GM19397 (cell line): ENCODE data around the gene WLS.

Source experiments
- ATAC-seq: cut with Tn5 transposase; IDR thresholded peaks from one replicate; pipeline ENCODE4 v1.9.1; 2021; ENCODE audit warnings: mild to moderate bottlenecking, moderate library complexity; ENCODE audit not compliant: unreplicated experiment

The WLS gene

DNA sequence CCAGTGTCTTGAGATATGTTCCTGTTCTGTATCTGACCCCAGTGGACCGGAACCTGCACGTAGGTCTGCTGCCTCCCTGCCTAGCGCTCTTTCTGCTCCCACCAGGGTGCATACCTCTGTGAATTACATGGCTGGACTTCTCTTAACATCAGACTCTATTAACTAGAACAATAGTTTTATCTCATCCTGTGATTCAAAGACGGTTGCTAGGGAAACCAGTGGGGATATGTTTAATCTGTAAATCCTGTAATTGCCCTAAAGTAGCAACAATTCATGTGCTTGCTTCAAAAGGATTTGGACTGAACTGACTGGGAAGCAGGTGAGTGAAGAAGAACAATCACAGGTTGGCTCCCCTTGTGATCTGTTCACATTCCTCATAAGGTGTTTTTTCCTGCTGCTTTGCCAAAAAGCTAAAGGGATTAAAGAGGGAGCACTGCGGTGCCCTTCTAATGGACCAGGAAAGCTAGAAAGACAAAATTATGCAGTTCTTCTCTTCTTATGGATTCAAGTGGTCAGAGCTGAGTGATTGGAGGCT lies 129.2 kb downstream of the WLS start:
- no peak for ATAC-seq

DNA sequence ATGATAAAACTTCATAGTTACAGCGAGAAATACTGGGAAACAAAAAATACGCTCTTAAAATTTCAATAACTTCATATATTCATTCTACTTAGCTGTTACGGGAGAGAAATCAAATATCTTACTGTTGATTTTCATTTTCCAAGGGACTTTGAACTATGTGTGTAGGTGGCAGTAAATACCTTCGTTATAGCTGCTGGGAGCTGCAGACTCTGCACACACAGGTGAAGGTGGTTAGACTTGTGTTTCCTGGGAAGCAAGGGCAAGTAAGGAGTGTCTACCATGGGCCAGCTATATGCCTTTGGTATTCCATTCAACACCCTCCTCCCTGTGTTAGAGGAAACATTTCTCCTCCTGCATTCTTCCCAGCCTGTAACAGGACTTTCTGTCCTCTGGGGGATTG lies 130.5 kb downstream of the WLS start:
- no peak for ATAC-seq

DNA sequence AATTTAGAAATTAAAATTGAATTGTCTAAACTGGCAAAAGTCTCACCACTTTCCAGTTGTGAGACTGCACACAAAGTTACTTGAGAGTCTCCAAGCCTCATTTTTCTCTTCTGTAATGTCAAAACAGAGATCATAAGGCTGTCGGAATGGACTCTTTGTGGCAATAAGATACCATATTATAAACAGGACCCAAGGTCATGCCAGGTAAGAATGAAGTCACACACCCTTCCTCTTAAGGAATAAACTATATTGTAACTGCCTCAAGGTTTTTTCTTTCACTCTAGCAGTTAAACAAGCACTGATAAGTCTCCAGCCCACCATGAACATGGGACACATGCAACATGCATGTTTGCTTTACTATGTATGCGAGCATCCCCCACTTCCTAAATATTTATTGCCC lies 131.8 kb downstream of the WLS start:
- ATAC-seq, result no peak

DNA sequence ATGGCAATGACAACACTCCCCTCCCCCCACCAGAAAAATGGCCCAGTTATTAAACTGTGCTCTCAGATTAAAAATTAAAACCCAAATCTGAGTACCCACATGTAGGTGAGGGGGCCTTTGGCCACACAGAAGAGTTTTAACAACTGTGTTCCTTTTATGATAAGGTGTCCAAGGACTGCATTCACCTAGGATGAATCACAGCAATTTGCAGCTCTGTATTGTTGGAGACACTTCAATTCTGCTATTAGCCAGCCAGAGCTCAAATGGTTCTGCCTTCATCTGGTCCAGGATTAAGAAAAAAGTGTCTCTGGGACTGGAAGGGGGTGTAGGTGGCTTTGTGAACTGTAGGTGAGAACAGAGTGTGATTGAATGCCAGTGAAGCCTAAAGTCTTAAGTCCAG lies 138.6 kb downstream of the WLS start:
- no peak for ATAC-seq

DNA sequence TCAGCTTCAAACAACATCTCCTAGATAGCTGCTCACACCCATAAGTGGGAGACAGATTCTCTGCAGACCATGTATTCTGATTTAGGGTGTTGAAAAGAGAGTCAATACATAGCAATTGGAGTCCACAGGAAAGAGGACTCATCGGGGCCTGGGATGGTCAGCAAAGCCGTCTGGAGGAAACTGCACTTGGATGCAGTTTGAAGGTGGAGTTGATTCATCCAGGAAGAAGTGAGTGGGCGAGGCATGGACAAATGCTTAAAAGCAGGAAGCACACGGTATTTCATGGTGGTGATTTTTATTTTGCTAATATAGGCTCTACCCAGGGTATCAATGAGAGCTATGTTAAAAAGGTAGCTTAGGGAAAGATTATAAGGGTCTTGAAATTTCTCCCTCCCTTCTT lies 145.1 kb downstream of the WLS start:
- ATAC-seq, result no peak

DNA sequence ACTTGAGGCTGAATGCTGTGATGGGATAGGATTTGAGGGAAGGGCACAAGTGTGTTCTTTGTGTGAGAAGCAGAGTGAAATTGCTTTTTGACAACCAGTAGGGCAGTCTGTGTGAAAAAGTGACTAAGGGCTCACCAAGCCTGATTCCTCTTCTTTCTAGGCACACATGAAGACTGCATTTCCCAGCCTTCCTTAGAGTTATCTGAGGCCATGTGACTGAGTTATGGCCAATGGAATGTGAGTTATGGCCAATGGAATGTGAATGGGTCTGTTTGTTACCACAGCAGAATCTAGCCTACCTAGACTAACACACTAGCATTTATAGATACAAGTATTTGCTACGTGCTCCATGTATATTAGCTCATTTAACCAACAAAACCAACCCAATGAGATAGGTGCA lies 146.6 kb downstream of the WLS start:
- no peak for ATAC-seq

DNA sequence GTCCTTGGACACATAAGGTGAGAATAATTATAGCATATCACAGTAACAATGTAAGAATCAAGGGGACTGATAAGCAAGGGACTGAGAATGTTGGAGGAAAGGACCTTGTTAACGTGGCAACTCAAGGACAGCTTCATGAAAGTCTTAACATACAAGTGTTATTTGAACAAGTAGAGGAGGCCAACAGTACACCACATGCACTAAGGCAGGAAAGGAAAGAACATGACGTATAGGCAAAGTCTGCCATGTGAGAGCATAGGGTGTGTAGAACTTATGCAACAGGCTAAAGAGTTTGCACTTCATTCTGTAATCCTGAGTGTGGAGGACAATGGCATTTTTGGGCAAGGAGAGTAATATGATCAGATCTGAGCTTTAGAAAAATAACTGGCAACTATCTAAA lies 148.6 kb downstream of the WLS start:
- ATAC-seq, result no peak

DNA sequence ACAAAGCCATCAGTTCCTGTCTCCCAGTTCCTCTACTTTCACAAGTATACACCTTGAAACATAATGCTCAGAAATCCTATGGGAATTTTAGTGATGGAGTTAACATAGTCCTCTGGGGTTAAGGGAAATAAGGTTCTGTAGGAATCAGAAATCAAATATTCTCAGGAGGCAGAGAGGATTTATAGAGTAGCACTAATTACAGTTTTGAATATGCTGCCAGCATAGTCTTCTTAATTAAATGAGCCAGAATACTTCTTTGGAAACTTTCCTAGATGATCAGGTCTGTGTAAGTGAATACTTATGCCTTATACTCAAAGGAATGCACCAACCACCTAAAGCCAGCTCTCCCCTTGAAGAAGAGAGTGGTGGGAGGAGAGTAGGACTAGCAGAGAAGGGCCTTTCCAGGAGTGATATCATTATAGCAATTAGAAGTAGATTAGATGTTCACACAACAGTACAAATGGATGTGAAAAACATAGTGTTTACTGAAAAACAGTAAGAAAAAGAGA lies 150.5 kb downstream of the WLS start:
- ATAC-seq, result no peak

DNA sequence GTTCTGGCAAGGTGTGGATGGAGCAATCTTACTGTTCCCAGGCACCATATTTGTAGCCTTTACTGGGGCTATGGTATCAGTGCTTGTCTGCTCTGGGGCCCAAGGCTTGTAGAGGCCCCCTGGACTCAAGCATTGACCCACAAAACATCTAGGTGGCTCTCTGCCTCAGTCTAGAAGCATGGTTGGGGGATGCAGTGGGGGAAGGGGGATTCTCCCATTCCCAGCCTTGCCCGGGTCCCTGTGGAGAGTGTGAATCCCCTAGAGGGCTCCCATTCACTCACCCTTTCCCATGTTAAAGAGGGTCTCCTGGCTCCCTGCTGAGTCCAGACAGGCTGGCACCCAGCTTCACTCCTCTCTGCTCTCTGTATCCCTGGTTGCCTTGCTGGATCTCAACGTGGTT lies 153.7 kb downstream of the WLS start:
- ATAC-seq, result no peak
